ENCODE data around the gene SLC36A2.

Gene SLC36A2

GRCh38 chr5:151275803-151276202, 71.6 kb downstream of the SLC36A2 start:
- TF ChIP-seq TOX (CRISPR knock-in tag; IDR thresholded peaks at IDR 0.05; ENCODE audit: borderline replicate concordance): no peak
- TF ChIP-seq POU6F1 (CRISPR knock-in tag; IDR thresholded peaks at IDR 0.05; ENCODE audit: borderline replicate concordance, low read depth): no peak
- no peak for TF ChIP-seq GLIS3 (CRISPR knock-in tag; IDR thresholded peaks at IDR 0.05)
- TF ChIP-seq BACH2 (CRISPR knock-in tag; IDR thresholded peaks at IDR 0.05; ENCODE audit: borderline replicate concordance): no peak
- TF ChIP-seq SNAI2 (CRISPR knock-in tag; IDR thresholded peaks at IDR 0.05): no peak
- TF ChIP-seq ESRRG (CRISPR knock-in tag; IDR thresholded peaks at IDR 0.05): no peak
- TF ChIP-seq ZC3H10 (CRISPR knock-in tag; IDR thresholded peaks at IDR 0.05): no peak
- no peak for TF ChIP-seq CSRNP3 (CRISPR knock-in tag; IDR thresholded peaks at IDR 0.05)
- no peak for TF ChIP-seq PATZ1 (CRISPR knock-in tag; IDR thresholded peaks at IDR 0.05; ENCODE audit: borderline replicate concordance)
- no peak for TF ChIP-seq CSDC2 (CRISPR knock-in tag; IDR thresholded peaks at IDR 0.05)
- TF ChIP-seq ARNTL (CRISPR knock-in tag; IDR thresholded peaks at IDR 0.05; ENCODE audit: borderline replicate concordance, low read depth): no peak
- TF ChIP-seq ZNF565 (CRISPR knock-in tag; conservative IDR thresholded peaks at IDR 0.05; ENCODE audit: low read depth): no peak
- TF ChIP-seq ZNF8 (CRISPR knock-in tag; IDR thresholded peaks at IDR 0.05): no peak
- TF ChIP-seq TSHZ2 (CRISPR knock-in tag; IDR thresholded peaks at IDR 0.05): no peak
- no peak for TF ChIP-seq CREB5 (CRISPR knock-in tag; IDR thresholded peaks at IDR 0.05; ENCODE audit: low read depth)

GRCh38 chr5:151274666-151275065, 72.7 kb downstream of the SLC36A2 start:
- TF ChIP-seq PPARA (CRISPR knock-in tag; IDR thresholded peaks at IDR 0.05; ENCODE audit: borderline replicate concordance) (no peak), ZNF8 (CRISPR knock-in tag; IDR thresholded peaks at IDR 0.05) (no peak), GLIS3 (CRISPR knock-in tag; IDR thresholded peaks at IDR 0.05) (no peak), TOX (CRISPR knock-in tag; IDR thresholded peaks at IDR 0.05; ENCODE audit: borderline replicate concordance) (no peak), ARNTL (CRISPR knock-in tag; IDR thresholded peaks at IDR 0.05; ENCODE audit: borderline replicate concordance, low read depth) (no peak), POU6F1 (CRISPR knock-in tag; IDR thresholded peaks at IDR 0.05; ENCODE audit: borderline replicate concordance, low read depth) (no peak), ZC3H10 (CRISPR knock-in tag; IDR thresholded peaks at IDR 0.05) (no peak), PATZ1 (CRISPR knock-in tag; IDR thresholded peaks at IDR 0.05; ENCODE audit: borderline replicate concordance) (no peak), CSDC2 (CRISPR knock-in tag; IDR thresholded peaks at IDR 0.05) (no peak), RARB (CRISPR knock-in tag; IDR thresholded peaks at IDR 0.05) (no peak), CSRNP3 (CRISPR knock-in tag; IDR thresholded peaks at IDR 0.05) (no peak), ZNF565 (CRISPR knock-in tag; conservative IDR thresholded peaks at IDR 0.05; ENCODE audit: low read depth) (no peak), ZFP30 (CRISPR knock-in tag; IDR thresholded peaks at IDR 0.05) (no peak), TSHZ2 (CRISPR knock-in tag; IDR thresholded peaks at IDR 0.05) (no peak), SNAI2 (CRISPR knock-in tag; IDR thresholded peaks at IDR 0.05) (no peak)
- no peak for ATAC-seq

More at GRCh38 chr5:151275803-151276202, 71.6 kb downstream of the SLC36A2 start:
- no peak for ATAC-seq

Data from SK-N-SH treated with all-trans-retinoic acid at 6 μM for 48 hours (cell line).